NCI-H82 treated with DMSO at 0.1 percent for 48 hours (cell line): ENCODE results near the gene KRTAP5-7.
"Not testable (repeated sequence)": the region's sequence is repeated elsewhere in the genome, so short reads cannot be mapped to it uniquely, and the experiment has no call there.

Experiments
- DNase-seq: peaks from one replicate; lab custom pipeline; 2025; ENCODE audit not compliant: unreplicated experiment; lab: John Stamatoyannopoulos, UW

Gene KRTAP5-7, protein sequence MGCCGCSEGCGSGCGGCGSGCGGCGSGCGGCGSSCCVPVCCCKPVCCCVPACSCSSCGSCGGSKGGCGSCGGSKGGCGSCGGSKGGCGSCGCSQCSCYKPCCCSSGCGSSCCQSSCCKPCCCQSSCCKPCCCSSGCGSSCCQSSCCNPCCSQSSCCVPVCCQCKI

GRCh38 chr11:71526796-71527575, at the start of gene KRTAP5-7:
Gene KRTAP5-7 (plus strand): TSS chr11:71527267. CDS start chr11:71527301, 34 bp downstream.
- not testable (repeated sequence) for DNase-seq

GRCh38 chr11:71477641-71478527, 49.2 kb upstream of the KRTAP5-7 start:
- DNase-seq: no peak

- no peak for DNase-seq
Measured at GRCh38 chr11:71478528-71478840, 48.6 kb upstream of the KRTAP5-7 start.

- DNase-seq: no peak
Measured at GRCh38 chr11:71481101-71481960, 45.7 kb upstream of the KRTAP5-7 start.

DNA sequence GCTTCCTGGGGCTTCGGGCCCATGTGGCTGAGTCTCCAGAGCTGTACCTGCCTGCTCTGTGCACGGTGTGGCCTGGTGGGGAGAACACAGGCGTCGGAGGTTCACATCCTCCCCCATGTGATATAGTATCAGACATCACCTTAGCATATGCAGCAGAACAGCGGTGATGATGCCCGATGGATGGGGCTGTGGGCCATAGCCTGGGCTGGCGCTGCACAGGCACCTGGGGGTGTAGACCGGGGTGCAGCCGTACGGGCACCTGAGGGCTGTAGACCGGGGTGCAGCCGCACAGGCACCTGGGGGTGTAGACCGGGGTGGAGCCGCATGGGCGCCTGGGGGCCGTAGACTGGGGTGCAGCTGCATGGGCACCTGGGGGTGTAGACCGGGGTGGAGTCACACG, 44.9 kb upstream of the KRTAP5-7 start:
- DNase-seq: no peak

GRCh38 chr11:71482746-71483364, 44.2 kb upstream of the KRTAP5-7 start:
- DNase-seq: no peak

GRCh38 chr11:71483692-71484091, 43.4 kb upstream of the KRTAP5-7 start:
- no peak for DNase-seq

DNA sequence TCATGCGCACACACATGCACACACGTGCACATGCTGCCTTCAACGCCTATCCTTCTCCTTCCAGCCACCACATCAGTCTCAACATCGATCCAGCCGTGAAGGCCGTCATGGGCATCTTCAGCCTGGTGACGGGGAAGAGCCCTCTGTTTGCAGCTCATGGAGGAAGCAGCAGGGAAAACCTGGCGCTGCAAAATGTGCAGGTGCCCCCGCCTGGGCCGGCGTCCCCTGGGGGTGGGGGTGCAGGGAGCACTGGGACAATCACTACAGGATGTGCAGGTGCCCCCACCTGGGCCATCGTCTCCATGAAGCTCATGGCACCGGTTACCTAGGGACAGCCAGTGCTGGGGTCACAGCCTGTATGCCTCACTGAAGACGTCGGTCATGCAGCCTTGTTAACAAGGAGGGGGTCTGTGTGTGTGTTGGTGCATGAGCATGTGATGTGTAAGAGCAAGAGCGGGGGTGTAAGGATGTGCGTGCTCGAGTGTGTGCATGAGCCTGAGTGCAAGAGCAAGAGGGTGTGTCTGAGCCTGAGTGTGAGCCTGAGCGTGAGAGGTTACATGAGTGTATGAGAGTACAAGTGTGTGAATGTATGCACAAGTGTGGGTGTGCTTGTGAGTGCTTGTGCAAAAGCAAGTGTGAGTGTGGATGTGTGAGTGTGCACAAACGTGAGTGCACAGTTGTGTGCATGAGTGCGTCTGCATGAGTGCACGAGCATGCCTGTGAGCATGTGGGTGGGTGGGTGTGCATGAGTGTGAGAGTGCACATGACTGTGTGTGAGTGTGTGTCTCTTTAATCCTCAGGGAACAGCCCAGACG, 42.6 kb upstream of the KRTAP5-7 start:
- DNase-seq: no peak

DNA sequence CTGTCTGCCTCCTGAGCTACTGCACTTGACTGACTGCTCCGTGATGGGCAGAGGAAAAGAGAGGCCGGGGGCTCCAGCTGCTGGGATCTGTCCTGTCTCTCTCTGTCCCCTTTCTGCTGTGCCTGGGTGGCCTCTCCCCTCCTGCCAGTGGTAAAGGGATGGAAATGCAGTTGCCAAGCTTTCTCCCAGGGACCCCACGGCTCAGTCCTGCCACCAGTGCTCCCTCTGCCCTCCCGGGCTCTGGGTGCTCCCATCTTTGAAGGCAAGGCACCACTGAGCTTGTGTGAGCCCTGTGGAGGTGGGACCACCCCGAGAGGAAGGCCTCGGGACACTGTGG, 42.0 kb upstream of the KRTAP5-7 start:
- DNase-seq: no peak

- no peak for DNase-seq
Measured at GRCh38 chr11:71485466-71485865, 41.6 kb upstream of the KRTAP5-7 start.

DNA sequence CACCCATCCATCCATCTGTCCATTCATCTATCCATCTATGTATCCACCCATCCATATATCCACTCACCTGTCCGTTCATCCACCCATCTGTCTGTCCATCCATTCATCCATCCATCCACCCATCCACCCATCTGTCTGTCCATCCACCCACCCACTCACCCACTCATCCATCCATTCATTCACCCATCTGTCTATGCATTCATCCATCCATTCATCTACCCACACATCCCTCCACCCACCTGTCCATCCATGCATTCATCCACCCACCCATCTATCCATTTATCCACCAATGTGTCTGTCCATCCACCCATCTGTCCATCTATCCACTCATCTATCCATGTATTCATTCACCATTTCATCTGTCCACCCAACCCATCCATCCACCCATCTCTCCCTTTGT, 40.7 kb upstream of the KRTAP5-7 start:
- DNase-seq: no peak

- no peak for DNase-seq
Measured at GRCh38 chr11:71488681-71489270, 38.3 kb upstream of the KRTAP5-7 start.

- no peak for DNase-seq
Measured at GRCh38 chr11:71489311-71490043, 37.6 kb upstream of the KRTAP5-7 start.

GRCh38 chr11:71490044-71490730, 36.9 kb upstream of the KRTAP5-7 start:
- DNase-seq: no peak

DNA sequence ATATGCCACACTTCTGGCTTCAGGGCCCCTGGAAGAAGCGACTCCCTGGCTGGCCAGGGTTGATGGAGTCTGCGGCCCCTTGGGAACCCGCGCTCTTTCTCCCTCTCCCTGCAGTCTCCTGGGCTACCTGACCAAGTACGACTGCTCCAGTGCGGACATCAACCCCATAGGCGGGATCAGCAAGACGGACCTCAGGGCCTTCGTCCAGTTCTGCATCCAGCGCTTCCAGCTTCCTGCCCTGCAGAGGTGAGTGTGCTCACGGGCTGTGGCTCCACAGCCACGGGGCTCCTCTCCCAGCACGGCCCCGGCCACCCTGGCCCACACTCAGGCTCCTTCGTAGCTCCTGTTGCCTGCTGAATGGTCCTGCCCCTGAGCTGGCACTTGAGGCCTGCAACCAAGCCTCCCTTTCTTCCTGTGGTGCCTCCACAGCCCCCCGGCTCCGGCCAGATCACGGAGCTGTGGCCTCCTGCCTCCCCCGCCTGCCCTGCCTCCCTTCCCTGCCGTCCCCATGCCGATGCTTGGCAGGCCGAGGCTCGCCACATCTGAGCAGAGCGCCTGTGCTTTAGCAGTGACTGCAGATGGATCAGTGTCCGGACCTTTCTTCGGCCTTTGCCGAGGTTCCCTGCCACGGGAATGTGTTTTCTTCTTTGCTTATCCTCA, 36.2 kb upstream of the KRTAP5-7 start:
- no peak for DNase-seq

DNA sequence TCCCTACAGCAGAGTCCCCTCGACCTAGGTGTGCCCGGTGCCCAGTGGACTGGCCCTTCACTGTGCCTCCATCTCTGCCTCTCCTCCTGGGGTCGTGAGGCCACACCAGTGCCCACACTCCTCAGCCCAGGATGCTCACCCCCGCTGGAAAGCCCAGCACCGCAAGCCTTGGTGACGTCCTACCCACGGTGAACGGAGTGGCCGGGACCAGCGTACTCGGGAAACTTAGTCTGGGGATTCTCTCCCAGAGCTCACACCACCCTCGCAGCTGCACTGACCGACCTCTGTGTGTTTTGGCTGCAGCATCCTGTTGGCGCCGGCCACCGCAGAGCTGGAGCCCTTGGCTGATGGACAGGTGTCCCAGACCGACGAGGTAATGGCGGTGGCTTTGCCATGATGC, 35.5 kb upstream of the KRTAP5-7 start:
- no peak for DNase-seq

GRCh38 chr11:71491940-71492339, 35.1 kb upstream of the KRTAP5-7 start:
- no peak for DNase-seq
